Spleen (tissue), 7 donors: ENCODE data around the gene ATG4D.

Experiments used
- CTCF ChIP-seq, 11 experiments: fragments of 200-600 bp in 7 of 11; fragments of 450-650 bp in 4 of 11; sonication (generic) in 4 of 11; IDR thresholded peaks in 8 of 11; conservative IDR thresholded peaks in 3 of 11; 1 replicate in 7 of 11; 2 replicates in 4 of 11; pipeline versions ENCODE4 v1.4.0 to v1.8.0; 2016 to 2021; ENCODE audit warnings: antibody characterized with exemption in 11 of 11, inconsistent platforms in 4 of 11, mild to moderate bottlenecking in 1 of 11
- POLR2A ChIP-seq, 3 donors: fragments of 450-650 bp; IDR thresholded peaks; one replicate each; pipeline ENCODE4 v1.5.1; 2017; ENCODE audit warnings: antibody characterized with exemption in 3 of 3, mild to moderate bottlenecking in 1 of 3
- donor health status: DM: no; HTN: no; CAD: no; lungs with moderate emphysema.
- donor health status: DM: no; HTN: no; CAD: no.
- donor health status: DM: no; HTN: no; CAD: no.

- TF ChIP-seq POLR2A (IDR thresholded peaks at IDR 0.05) (no peak), CTCF (IDR thresholded peaks at IDR 0.05 in 8 of 11, conservative IDR thresholded peaks at IDR 0.05 in 3 of 11) (no peak)
These were observed 22.9 kb upstream of the ATG4D start for GRCh38 chr19:10520652-10521318.
